ENCODE results near the gene CASKIN1.

Gene CASKIN1

DNA sequence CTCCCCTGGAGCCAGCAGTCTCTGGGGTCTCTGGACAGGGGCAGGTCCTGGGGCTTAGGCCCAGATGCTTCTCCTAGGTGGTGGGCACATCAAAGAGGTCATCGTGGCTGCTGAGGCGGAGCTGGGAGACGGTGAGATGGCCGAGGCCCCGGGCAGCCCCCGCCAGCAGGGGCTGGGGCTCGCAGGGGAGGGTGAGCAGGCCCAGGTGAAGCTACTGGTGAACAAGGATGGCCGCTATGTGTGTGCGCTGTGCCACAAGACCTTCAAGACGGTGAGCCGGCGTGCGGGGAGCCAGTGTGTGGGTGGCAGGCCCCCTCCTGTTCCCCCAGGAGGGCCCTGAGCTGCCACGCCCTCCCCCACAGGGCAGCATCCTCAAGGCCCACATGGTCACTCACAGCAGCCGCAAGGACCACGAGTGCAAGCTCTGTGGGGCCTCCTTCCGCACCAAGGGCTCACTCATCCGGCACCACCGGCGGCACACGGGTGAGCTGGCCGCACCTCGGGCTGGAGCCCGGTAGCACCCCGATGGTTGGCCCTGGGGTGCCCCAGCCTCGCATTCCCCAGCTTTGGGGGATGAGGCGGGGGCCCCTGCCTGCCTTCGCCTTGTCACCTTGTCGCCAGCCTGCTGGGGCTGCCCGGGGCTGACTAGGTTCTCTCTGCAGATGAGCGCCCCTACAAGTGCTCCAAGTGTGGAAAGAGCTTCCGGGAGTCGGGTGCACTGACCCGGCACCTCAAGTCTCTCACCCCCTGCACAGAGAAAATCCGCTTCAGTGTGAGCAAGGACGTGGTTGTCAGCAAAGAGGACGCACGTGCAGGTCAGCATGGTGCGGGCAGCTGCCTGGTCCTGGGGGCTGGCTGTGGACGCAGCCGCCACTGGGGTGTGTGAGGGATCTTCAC is 35.9 kb upstream of the CASKIN1 start:
- DNase-seq (ENCODE audit: low read depth, low spot score): no peak

DNA sequence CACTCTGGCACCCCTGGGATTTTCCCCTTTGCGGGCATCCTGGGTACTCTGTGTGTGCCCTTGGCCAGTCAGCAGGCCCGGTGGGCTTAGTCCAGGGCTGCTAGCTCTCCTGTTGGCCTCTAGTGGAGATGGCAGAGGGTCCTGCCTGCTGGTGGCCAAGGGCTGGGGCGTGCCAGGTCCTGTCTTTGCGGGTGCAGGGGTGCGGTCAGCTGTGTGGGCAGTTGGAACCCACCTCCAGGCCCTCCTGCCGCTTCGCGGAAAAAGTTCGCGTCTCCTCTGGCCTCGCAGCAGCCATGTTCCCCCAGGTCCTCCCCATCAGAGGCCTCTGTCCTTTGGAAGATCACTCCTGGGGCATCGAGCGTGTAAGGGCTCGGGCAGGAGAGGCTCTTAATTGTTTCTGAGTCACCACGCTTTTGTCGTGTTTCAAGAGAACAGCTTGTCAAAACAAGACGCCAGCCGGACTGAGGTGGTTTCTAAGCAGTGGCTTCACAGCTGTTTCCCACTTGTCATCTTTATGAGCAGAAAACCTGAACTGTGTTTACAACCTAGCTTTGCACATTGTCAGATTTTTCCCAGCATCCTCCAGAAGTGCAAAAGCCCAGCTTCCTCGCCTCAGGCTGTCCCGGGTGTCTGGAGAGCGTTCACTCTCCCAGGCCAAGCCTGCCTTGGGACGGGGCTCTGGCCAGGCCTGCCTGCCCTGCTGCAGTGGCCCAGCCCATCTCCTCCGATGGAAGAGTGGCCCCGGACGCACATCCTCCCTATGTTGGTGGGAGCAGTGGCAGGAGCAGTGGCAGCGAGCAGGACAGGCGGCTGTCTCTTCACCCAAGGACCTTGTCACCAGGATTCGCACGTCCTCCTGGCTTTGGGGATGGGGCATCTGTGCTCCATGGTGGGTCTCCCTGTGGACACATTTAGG is 34.9 kb upstream of the CASKIN1 start:
- no peak for DNase-seq (ENCODE audit: low read depth, low spot score)

DNA sequence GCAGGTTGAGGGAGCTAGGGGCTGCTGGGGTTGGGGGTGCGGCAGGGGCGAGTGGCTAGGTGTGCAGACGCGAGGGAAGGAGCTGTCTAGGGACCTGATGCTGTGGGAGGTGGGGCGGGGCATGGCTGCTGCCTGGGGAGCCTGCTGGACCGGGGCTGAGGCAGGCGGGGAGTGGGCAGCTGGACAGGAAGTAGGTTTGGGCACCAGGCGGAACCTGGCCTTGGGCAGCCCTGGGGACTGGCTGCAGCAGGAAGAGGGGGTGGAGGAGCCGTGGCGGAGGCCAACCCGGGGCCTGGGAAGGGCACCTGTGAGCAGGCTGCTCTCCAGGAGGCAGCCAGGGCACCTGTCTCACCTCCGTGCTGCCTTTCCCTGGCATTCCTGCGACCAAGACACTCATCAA is 34.0 kb upstream of the CASKIN1 start:
- DNase-seq (ENCODE audit: low read depth, low spot score): no peak

DNA sequence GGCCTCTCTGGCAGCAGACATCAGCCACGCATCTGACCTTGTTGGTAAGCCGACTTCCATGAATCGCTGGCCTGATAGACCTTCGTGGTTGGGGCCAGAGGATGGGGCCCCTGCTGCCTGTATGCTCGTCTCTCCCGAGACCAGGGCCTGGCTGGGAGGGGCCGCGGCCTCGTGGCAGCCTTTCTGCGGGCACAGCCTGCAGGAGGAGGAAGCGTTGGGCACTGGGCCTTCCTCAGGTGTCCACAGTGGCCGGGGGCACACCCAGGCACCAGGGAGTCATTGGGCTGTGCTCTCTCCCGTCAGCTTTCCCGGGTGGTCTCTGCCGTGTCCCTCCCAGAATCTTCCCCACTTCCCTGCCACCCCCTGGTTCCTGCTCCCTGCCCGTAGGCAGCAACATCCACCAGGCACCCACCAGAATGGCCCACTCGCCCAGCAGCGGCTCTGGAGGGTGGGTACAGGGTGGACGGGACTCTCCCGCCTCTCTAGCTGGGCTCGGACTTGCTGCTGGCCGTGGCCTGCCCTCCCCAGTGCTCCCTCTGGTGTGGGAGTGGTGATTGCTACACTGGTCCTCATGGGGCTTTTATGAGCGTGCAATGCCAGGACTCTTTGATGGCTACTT is 33.3 kb upstream of the CASKIN1 start:
- DNase-seq (ENCODE audit: low read depth, low spot score): no peak

DNA sequence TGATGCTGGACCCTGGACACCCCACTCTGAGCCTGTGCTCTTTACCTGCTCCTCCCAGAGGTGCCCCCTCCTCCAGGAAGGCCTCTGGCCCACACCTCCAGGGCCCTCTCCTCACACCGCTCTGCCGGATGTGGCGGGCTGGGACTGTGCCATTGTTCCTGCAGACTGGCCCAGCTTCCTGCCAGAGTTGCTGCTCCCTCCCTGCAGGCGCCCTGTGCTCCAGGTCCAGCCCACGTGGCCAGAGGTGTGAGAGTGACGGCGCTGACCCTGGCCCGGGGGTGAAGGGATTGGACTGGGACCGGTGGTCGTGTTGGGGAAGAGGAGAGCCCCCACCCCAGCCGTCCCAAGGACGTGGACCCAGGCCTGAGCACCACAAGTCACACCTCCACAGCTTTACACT is 32.7 kb upstream of the CASKIN1 start:
- DNase-seq (ENCODE audit: low read depth, low spot score): no peak

DNA sequence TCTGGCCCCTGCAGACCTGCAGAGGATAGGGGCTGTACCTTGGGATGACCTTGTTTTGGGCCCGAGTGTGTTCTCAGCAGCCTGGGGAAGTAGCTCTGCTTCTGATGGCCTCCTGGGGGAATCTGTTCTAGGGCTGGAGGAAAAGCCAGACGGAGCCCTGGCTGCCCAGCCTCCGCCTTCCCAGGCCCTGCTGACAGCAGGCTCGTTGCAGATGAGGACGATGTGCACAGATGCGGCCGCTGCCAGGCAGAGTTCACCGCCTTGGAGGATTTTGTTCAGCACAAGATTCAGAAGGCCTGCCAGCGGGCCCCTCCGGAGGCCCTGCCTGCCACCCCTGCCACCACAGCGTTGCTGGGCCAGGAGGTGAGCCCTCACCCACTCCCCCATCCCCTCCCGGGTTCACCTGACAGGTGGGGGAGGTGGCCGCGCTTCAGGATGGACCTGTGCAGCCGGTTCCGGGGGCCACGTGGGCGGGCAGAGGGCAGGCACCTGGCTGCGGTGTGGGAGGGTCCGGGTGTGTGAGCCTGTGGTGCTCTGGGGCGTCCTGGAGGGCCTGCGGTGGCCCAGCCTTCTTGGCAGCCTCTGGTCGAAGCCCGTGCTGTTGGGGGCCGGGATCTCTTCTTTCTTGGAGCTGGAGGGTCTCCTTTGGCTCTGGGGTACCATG is 31.9 kb upstream of the CASKIN1 start:
- no peak for DNase-seq (ENCODE audit: low read depth, low spot score)

DNA sequence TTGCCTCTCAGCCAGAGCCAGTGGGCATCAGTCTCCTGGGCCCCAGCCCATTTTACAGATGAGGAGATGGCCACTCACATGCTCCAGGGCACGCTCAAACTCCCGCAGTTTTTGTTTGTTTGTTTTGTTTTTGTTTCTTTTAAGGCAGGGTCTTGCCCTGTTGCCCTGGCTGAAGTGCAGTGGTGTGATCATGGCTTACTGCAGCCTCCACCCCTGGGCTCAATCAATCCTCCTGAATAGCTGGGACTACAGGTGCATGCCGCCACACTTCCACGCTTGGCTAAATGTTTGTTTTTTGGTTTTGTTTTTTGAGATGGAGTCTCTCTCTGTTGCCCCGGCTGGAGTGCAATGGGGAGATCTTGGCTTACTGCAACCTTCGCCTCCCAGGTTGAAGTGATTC is 30.5 kb upstream of the CASKIN1 start:
- no peak for DNase-seq (ENCODE audit: low read depth, low spot score)

DNA sequence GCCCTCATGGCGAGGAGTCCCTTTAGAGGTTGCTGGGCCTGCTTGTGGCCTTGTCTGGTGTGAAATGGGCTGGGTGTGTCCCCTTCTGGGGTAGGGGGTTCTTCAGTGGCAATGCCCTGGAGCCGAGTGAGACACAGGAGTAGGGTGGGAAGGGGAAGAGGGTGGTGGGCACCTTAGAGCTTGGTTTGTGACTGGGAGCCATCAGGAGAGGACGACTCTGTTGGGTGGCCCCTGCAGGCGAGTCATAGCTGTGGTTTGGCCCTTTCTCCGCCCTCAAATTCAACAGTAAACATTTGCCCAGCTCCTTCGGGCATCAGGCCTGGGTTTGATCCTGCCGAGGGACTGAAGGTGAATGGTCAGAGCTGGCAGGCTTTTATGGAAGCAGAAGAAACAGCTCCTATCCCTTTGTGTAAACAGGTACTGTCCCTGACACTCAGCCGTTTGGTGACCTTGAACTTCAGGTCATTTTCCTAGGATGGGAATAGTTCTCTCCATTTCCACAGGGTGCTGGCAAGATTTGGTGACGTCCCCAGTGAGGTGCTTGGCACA is 29.9 kb upstream of the CASKIN1 start:
- no peak for DNase-seq (ENCODE audit: low read depth, low spot score)

DNA sequence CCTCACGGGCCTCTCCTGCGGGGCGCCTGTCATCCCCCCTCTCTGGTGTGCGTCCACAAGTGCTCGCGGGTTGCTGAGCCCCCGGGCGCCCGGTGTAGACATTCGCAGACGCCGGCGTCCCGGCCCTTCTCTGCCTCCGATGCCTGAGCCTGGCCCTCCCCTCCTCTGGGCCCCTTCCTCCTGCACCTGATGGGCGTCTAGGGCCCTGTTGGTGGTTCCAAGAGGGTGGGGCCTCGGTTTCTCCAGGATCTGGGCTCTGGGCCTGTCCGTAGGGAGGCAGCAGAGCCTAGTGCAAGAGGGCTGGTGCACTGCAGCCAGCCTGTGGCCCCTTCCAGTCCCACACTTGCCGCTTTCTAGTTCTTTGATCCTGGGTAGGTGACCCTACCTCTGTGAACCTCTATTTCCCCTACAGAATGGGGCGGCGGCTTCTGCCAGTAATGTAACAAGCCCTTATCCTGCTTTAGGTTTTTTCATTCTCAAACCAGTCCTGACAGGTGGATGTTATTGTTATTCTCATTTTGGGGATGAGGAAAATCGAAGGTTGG is 27.6 kb upstream of the CASKIN1 start:
- no peak for DNase-seq (ENCODE audit: low read depth, low spot score)

DNA sequence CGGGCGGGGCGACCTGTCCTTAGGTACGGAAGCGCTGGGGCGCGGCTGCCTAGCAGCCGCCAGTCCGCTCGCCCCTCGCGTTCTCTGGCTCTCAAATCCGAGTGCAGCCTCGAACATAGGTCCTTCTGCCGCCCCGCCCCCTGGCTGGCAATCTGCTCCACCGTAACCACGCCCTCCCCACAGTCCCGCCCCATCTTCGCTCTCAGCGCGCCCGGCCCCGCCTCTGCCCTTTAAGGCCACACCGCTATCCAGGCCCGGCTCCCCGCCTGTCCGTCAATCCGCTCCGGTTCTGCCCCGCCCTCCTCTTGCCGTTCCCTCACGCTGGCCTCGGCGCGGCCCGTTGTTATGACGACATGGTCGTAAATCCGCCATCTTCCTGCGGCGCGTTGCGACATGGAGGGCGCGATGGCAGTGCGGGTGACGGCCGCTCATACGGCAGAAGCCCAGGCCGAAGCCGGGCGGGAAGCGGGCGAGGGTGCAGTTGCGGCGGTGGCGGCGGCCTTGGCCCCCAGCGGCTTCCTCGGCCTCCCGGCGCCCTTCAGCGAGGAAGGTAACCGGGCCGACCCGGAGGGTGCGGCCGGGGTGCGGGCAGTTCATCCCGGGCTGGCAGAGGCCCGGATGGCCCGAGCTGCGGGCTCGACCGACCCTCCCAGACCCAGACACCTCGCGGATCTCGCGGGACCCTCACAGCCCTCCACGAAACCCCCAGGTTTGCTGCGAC is 27.0 kb upstream of the CASKIN1 start, which contains the start of gene E4F1:
Gene E4F1 (plus strand): TSS at position 371 of the 721 bp plus-strand sequence. CDS start 23 bp downstream, at position 394.
- peak; percentile 99 for DNase-seq (ENCODE audit: low read depth, low spot score)

DNA sequence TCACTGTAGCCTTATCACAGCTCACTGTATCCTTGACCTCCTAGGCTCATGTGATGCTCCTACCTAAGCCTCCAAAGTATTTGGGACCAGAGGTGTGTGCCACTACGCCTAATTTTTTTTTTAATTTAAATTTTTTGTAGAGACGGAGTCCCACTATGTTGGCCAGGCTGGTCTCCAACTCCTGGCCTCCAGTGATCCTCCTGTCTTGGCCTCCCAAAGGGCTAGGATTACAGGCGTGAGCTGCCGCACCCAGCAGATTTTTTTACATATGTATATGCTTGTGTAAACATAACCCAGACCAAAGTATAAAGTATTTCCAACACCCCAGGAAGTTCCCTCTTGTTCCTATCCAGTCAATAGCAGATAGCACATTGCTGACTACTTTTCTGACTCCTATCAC is 19.9 kb upstream of the CASKIN1 start:
- no peak for DNase-seq (ENCODE audit: low read depth, low spot score)

DNA sequence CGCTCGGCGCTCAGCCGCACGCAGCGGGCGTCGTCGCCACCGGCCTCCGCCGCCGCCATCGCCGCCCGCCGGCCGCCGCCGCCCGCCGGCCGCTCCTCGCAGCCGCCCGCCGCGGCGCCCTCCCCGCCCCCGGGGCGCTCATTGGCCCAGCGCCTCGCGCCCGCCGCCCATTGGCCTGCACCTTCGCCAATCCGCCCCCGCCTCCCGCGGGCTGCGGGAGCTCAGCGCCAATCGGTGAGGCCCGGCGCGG is 18.2 kb upstream of the CASKIN1 start, which contains the start of gene PGP:
Gene PGP (minus strand): TSS at position 122 of the 250 bp plus-strand sequence. CDS start 63 bp downstream, at position 59.
- no peak for DNase-seq (ENCODE audit: low read depth, low spot score)

DNA sequence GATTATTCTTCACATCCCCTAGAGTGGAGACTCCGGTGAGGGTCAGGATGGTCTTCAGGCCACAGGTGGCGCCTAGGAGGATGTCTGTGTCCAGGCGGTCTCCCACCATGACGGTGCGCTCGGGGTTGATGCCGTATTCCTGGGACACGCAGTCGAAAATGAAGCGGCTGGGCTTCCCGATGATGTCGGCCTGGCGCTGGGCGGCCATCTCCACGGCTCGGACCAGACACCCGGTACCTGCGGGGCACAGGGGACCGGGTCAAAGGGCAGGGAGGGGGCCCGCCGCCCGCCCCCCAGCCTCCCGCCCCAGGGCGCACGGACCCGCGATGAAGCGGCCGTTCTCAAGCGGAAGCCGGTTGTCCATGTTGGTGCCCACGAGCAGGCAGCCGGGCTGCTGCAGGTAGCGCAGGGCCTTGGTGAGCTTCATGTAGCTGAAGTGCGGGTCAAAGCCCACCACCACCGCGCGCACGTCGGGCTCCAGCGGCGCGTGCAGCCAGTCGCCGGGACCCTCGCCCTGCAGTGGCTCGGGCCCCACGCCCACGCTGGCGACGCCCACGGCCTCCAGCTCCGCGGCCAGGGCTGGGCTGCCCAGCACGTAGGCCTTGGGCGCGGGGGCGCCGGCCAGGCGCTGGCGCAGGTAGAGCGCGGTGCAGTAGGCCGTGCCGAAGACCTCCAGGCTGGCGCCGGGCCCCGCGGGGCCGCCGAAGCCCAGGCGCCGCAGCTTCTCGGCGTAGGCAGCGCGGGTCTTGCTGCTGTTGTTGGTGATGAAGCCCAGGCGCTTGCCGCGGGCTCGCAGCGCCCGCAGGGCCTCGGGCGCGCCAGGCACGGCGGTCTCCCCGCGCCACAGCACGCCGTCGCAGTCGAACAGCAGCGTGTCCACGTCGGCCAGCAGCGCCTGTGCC is 17.7 kb upstream of the CASKIN1 start:
- DNase-seq (ENCODE audit: low read depth, low spot score): no peak

DNA sequence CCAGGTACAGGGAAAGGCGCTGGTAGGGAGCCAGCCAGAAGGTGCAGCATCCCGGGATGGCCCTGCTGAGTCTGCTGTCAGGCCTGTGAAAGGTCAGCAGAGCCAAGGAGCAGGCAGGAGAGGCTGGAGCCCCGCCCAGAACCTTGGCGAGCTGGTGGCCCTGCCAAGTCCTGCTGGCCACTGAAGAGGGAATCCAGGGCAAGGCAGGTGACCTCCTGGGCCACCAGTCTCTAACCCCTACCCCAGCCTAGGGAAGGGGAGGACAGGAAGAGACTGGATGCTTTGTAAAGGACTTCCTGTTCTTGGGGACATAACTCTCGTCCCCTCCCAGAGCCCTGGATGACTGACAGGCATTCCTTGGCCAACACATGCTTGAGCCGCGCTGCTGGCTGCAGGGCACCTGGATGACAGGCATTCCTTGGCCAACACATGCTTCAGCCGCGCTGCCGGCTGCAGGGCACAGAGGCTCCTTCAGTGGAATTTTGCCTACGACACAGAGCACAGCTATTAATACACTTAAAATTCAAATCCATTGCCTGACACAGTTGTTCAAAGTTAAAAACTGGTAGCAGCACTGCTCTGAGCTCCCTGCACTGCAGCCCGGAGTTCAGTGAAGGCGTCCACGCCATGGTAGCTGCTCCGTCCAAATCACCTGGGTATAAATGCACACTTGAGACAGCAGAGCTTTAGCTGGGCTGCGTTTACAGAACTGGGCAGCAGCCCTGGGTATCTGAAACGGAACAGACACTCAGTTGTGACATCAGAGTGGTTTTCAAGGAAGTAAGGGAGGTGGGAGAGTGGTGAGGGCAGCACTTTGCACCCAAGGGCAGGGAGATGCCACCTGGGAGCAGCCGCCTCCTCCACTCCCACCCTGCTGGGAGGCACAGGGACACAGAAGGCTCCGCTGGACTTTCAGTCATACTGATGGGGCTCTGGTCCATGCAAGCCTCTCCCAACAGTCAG is 16.2 kb upstream of the CASKIN1 start:
- DNase-seq (ENCODE audit: low read depth, low spot score): no peak

DNA sequence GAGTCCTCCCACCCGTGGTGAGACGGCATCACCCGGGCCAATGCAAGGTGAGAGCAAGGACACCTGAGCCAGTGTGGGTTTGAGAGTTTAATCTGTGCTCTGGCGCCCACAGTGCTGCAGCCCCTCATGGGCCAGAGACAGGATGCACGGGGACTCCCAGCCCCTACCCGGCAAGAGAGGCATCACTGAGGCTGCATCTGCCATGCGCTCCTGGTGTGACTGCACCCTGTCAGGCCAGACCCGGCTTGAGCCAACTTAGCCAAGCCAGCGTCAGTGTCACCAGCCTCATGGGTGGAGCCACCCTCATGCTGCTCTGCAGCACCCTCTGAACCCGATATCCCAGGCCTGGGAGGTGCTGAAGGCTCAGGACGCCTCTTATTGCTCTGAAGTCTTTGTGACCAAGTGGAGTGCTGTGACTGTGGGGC is 15.5 kb upstream of the CASKIN1 start:
- DNase-seq (ENCODE audit: low read depth, low spot score): no peak

DNA sequence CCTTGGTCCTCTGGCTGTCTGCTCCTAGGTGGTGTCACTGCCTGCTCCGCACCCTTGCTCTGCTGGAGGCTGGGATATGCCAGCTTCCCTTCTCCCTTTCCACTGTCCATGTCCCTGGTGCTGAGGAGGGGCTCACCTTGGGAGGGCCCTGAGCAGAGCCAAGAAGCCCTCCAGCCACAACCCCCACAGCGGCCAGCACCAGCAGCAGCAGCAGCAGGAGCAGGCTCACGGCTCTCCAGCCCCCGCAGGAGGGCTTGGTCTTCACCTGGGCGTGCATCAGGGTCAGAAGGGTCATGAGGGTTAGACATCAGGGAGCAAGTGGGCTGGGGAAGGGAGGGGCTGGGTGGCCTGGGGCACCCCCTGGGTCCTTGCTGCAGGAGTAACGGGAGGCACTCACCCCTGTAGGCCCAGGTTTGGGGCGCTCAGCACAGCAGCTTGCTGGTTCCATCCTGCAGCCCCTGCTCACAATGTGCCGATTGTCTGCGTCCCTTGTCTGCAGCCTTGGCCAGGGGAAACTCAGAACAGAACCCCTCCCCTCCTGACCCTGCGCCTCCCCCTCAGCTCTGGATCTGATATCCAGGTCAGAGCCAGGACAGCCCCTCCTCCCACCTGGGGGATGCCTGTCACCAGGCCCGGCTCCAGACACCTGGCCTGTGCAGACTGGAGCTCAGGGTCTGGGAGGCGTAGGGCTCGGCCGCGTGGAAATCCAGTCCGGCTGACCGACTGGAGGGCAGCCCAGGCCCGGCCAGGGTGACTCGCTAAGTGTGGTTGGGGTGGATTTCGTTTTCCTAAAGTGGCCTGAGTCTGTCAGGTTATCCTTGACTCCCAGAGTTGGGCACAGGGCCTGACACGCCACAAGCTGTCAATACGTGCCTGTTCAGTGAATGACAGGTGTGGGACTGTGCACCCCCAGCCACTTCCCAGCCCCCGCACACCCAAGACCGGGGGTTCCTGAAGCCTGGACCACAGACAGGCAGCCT is 14.3 kb upstream of the CASKIN1 start, which contains the start of gene BRICD5:
Gene BRICD5 (minus strand): TSS at position 478 of the 980 bp plus-strand sequence. CDS start 30 bp downstream, at position 448.
- no peak for DNase-seq (ENCODE audit: low read depth, low spot score)

DNA sequence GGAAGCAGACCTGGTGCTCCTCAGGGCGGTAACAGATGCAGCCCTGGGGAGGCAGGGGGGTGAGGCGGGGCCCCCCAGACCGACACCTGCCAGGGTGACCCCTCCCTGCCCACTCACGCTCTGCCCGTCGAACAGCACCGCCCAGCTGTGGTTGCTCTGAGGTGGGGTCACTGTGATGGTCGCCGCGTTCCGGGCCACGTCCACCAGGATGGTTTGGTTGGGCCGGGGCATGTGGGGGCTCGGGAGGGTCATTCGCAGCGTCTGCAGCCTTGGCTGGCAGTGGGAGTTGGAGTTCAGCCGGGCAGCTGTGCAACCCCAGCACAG is 13.6 kb upstream of the CASKIN1 start:
- DNase-seq (ENCODE audit: low read depth, low spot score): no peak
